ENCODE results near the gene C6orf62. TPM values are rescaled to one million over a fixed set of nuclear protein-coding genes. Genes with fewer than 3 reads are reported as not detected.
A peak's percentile ranks its signal among the peaks of the same experiment; 100 is the strongest.
"Not testable (repeated sequence)": the region's sequence is repeated elsewhere in the genome, so short reads cannot be mapped to it uniquely, and the experiment has no call there.

Gene C6orf62
- total RNA-seq, 2 donors from 2014 or later = 103 to 110 TPM

DNA sequence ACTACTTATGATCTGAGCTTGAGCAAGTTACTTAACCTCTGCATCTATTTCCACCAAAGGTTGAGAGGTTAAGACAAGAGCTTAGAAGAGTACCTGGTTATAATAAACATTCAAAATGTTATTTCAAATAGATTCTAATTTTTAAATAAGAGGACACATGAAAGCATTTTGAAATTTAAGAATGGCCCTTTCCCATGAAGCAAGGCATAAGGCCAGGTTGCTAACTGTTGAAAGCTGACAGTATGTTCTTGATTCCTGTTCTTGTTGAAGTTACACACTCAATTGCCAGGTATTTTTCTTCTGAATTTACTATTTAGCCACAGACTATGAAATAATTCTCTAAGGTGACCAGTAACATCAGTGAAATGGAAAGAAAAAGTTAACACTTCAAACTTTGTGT, 14.5 kb downstream of the C6orf62 start:
- Mint-ChIP-seq H3K4me1 (peaks cover 13% of the 10 kb centered on the region), H3K4me3 (no peak overlapping the region), H3K36me3 (ENCODE audit: low read depth) (peaks cover 6% of the 10 kb centered on the region), H3K27me3 (no peaks in the 10 kb centered on the region), H3K27ac (no peak overlapping the region)
- DNase-seq (no peak), ATAC-seq (no peak)
- H3K9me3 ChIP-seq (ENCODE audit: control insufficient read depth, low read length, poor library complexity, severe bottlenecking) = no peaks in the 10 kb centered on the region

- peaks cover 6% of the 10 kb centered on the region for H3K36me3 Mint-ChIP-seq (ENCODE audit: low read depth)
These were observed 16.2 kb downstream of the C6orf62 start for GRCh38 chr6:24702720-24703282.

GRCh38 chr6:24699521-24700359, 19.2 kb downstream of the C6orf62 start:
- DNase-seq = no peak
- H3K36me3 Mint-ChIP-seq (ENCODE audit: low read depth) = peaks cover 6% of the 10 kb centered on the region

More at GRCh38 chr6:24702720-24703282, 16.2 kb downstream of the C6orf62 start:
- no peaks in the 10 kb centered on the region for H3K9me3 ChIP-seq (ENCODE audit: control insufficient read depth, low read length, poor library complexity, severe bottlenecking)
- Mint-ChIP-seq H3K4me3 (no peak overlapping the region), H3K27ac (peak overlapping the region; percentile 16), H3K27me3 (no peaks in the 10 kb centered on the region), H3K4me1 (peaks cover 14% of the 10 kb centered on the region)
- no peak for DNase-seq
- no peak for ATAC-seq

GRCh38 chr6:24696097-24696496, 22.9 kb downstream of the C6orf62 start:
- H3K27ac Mint-ChIP-seq = peak overlapping the region; percentile 73

More at GRCh38 chr6:24699521-24700359, 19.2 kb downstream of the C6orf62 start:
- no peak for ATAC-seq
- Mint-ChIP-seq H3K27ac (peak overlapping the region; percentile 82), H3K27me3 (no peaks in the 10 kb centered on the region), H3K4me3 (no peak overlapping the region), H3K4me1 (peaks cover 14% of the 10 kb centered on the region)
- H3K9me3 ChIP-seq (ENCODE audit: control insufficient read depth, low read length, poor library complexity, severe bottlenecking) = no peaks in the 10 kb centered on the region

GRCh38 chr6:24695635-24696034, 23.3 kb downstream of the C6orf62 start:
- peaks cover 17% of the 10 kb centered on the region for H3K4me1 Mint-ChIP-seq
- H3K4me3 Mint-ChIP-seq; H3K27me3 Mint-ChIP-seq; H3K9me3 ChIP-seq (ENCODE audit: control insufficient read depth, low read length, poor library complexity, severe bottlenecking); H3K36me3 Mint-ChIP-seq (ENCODE audit: low read depth); DNase-seq: not testable (repeated sequence)
- H3K27ac Mint-ChIP-seq = peak overlapping the region; percentile 73
- peak; percentile 93 for ATAC-seq

More at GRCh38 chr6:24696097-24696496, 22.9 kb downstream of the C6orf62 start:
- no peaks in the 10 kb centered on the region for H3K36me3 Mint-ChIP-seq (ENCODE audit: low read depth)
- H3K4me1 Mint-ChIP-seq = peaks cover 16% of the 10 kb centered on the region
- DNase-seq (no peak), ATAC-seq (no peak)
- H3K27me3 Mint-ChIP-seq = no peaks in the 10 kb centered on the region
- no peak overlapping the region for H3K4me3 Mint-ChIP-seq
- no peaks in the 10 kb centered on the region for H3K9me3 ChIP-seq (ENCODE audit: control insufficient read depth, low read length, poor library complexity, severe bottlenecking)

GRCh38 chr6:24694198-24694597, 24.8 kb downstream of the C6orf62 start:
- DNase-seq (no peak), ATAC-seq (no peak)
- H3K27ac Mint-ChIP-seq = no peak overlapping the region
- no peak overlapping the region for H3K4me3 Mint-ChIP-seq
- peaks cover 17% of the 10 kb centered on the region for H3K4me1 Mint-ChIP-seq
- H3K9me3 ChIP-seq (ENCODE audit: control insufficient read depth, low read length, poor library complexity, severe bottlenecking) = no peaks in the 10 kb centered on the region
- no peaks in the 10 kb centered on the region for H3K36me3 Mint-ChIP-seq (ENCODE audit: low read depth)
- H3K27me3 Mint-ChIP-seq = no peaks in the 10 kb centered on the region

DNA sequence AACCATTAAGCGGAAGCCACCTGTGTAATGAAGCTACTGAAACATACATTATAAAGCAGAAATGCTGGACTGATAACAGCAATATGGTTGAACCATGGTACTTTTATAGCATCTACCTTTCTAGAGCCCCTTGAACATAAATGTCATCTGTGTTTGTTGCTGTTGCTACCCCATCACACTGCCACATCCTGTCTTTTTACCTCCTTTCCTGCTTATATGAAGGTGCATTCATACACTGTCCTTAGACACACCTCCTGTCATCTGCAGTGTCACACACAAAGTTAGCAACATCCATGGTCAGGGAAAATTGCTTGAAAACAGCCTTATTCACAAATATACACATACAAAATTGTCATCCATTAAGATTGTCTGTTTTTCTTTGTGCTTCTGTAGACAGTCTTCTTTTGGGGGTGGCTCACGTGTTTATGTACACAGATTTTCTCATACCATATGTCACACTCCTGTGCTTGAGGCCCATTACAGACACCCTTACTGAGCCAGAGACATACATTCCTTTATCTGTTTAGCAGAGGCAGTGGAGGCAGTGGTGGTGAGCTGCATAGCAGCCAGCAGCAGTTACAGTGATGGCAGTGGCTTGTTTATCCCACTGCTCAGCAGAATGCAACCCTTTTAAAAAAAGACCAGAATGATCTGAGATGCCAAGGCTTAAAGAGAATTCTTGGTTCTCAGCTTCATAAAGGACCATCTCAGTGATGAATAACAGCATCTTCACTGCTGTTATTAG, 25.9 kb downstream of the C6orf62 start:
- no peaks in the 10 kb centered on the region for H3K9me3 ChIP-seq (ENCODE audit: control insufficient read depth, low read length, poor library complexity, severe bottlenecking)
- H3K27me3 Mint-ChIP-seq = no peaks in the 10 kb centered on the region
- H3K36me3 Mint-ChIP-seq (ENCODE audit: low read depth) = no peaks in the 10 kb centered on the region
- DNase-seq (no peak), ATAC-seq (no peak)
- H3K27ac Mint-ChIP-seq = no peak overlapping the region
- H3K4me1 Mint-ChIP-seq = peaks cover 16% of the 10 kb centered on the region
- H3K4me3 Mint-ChIP-seq = no peak overlapping the region

DNA sequence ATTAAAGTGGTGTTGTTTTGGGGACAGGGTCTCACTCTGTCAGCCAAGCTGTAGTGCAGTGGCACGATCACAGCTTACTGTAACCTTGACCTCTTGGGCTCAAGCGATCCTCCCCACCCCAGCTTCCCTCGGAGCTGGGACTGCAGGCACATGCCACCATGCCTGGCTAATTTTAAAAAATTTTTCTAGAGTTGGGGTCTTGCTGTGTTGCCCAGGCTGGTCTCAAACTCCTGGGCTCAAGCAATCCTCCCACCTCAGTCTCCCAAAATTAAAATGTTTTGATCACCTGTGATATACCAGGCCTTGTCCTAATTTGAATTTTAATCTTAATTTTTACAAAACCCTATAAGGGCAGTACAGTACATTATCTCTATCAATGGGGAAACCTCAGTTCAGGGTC, 26.5 kb downstream of the C6orf62 start:
- Mint-ChIP-seq H3K27ac (no peak overlapping the region), H3K27me3 (no peaks in the 10 kb centered on the region), H3K4me3 (no peak overlapping the region), H3K36me3 (ENCODE audit: low read depth) (peaks cover under 1% of the 10 kb centered on the region), H3K4me1 (peaks cover 17% of the 10 kb centered on the region)
- H3K9me3 ChIP-seq (ENCODE audit: control insufficient read depth, low read length, poor library complexity, severe bottlenecking) = no peaks in the 10 kb centered on the region
- ATAC-seq = no peak
- DNase-seq = no peak

DNA sequence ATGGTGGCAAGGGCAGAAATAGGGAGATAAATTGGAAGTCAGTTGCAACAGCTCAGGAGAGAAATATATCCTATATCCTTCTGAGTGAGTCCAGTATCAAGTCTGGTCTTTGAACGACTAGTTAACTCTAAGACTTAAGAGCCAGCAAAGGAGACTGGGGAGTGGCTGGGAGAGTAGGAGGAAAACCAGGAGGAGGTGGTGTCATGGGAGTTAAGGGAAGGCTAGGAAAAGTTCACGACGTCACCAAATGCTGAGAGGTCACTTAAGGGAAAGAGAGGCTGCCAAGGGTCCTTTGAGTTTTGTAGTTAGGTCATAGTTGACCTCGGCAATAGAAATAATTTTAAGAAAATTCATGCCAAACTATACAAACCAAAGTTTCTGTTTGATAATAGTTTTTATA, 27.0 kb downstream of the C6orf62 start:
- DNase-seq (no peak), ATAC-seq (no peak)
- no peaks in the 10 kb centered on the region for H3K9me3 ChIP-seq (ENCODE audit: control insufficient read depth, low read length, poor library complexity, severe bottlenecking)
- no peaks in the 10 kb centered on the region for H3K27me3 Mint-ChIP-seq
- peaks cover 18% of the 10 kb centered on the region for H3K4me1 Mint-ChIP-seq
- no peak overlapping the region for H3K4me3 Mint-ChIP-seq
- H3K27ac Mint-ChIP-seq = no peak overlapping the region
- peaks cover 4% of the 10 kb centered on the region for H3K36me3 Mint-ChIP-seq (ENCODE audit: low read depth)

GRCh38 chr6:24691550-24691949, 27.4 kb downstream of the C6orf62 start:
- no peaks in the 10 kb centered on the region for H3K9me3 ChIP-seq (ENCODE audit: control insufficient read depth, low read length, poor library complexity, severe bottlenecking)
- DNase-seq (no peak), ATAC-seq (no peak)
- Mint-ChIP-seq H3K36me3 (ENCODE audit: low read depth) (peaks cover 4% of the 10 kb centered on the region), H3K27ac (no peak overlapping the region), H3K27me3 (no peaks in the 10 kb centered on the region), H3K4me1 (peaks cover 21% of the 10 kb centered on the region), H3K4me3 (no peak overlapping the region)

DNA sequence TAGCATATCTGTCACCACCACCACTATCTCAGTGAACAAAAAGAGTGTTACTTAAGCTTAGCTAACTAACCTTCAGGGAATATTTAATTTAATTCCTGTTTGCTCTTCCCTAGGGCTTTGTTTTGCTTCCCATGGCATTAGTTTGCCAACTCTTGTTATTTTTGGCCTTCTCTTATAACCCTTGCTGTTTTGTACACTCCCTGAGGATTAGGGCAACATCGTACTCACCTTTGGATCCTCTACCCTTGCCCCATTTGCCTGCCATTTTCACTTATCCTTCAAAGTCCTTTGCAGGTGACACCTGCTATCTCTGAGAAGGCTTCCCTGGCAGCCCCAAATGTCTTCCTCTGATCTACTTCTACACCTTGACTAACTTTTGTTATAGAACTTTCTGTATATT, 28.4 kb downstream of the C6orf62 start:
- H3K9me3 ChIP-seq (ENCODE audit: control insufficient read depth, low read length, poor library complexity, severe bottlenecking) = no peaks in the 10 kb centered on the region
- H3K27me3 Mint-ChIP-seq = no peaks in the 10 kb centered on the region
- DNase-seq (no peak), ATAC-seq (no peak)
- H3K4me3 Mint-ChIP-seq = no peak overlapping the region
- peaks cover 4% of the 10 kb centered on the region for H3K36me3 Mint-ChIP-seq (ENCODE audit: low read depth)
- H3K27ac Mint-ChIP-seq = peak overlapping the region; percentile 34
- peaks cover 22% of the 10 kb centered on the region for H3K4me1 Mint-ChIP-seq

DNA sequence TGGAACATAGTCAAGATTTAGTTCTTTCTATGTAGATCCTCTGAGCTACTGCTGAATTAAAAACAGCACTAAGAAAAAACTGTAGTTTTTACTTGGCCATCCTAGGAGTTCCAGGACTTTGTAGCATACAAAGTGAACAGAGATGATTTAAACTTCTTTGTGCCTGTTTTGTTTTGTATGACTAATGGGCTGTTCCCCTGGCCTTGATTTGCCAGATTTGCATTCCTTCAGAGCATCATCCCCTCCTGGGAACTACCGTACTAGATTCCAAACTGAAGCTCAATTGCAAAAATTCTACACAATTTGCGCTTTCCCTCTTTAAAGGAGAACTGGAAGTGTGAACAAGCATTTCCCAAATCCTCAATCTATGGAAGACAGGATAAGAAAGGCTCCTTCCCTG, 29.0 kb downstream of the C6orf62 start:
- ATAC-seq = no peak
- H3K36me3 Mint-ChIP-seq (ENCODE audit: low read depth) = peaks cover 4% of the 10 kb centered on the region
- no peak overlapping the region for H3K27ac Mint-ChIP-seq
- no peaks in the 10 kb centered on the region for H3K27me3 Mint-ChIP-seq
- no peak overlapping the region for H3K4me3 Mint-ChIP-seq
- no peak for DNase-seq
- peaks cover 19% of the 10 kb centered on the region for H3K4me1 Mint-ChIP-seq
- no peaks in the 10 kb centered on the region for H3K9me3 ChIP-seq (ENCODE audit: control insufficient read depth, low read length, poor library complexity, severe bottlenecking)

- H3K9me3 ChIP-seq (ENCODE audit: control insufficient read depth, low read length, poor library complexity, severe bottlenecking) = no peaks in the 10 kb centered on the region
- ATAC-seq (no peak), DNase-seq (no peak)
- peaks cover 15% of the 10 kb centered on the region for H3K4me1 Mint-ChIP-seq
- H3K27me3 Mint-ChIP-seq = no peaks in the 10 kb centered on the region
- peak overlapping the region; percentile 77 for H3K27ac Mint-ChIP-seq
- H3K4me3 Mint-ChIP-seq = no peak overlapping the region
- H3K36me3 Mint-ChIP-seq (ENCODE audit: low read depth) = peaks cover 4% of the 10 kb centered on the region
These were observed 32.0 kb downstream of the C6orf62 start for GRCh38 chr6:24686946-24687345.
